Stomach (tissue), 9 donors: ENCODE results near the gene DIPK1B. TPM values are rescaled to one million over a fixed set of nuclear protein-coding genes. Genes with fewer than 3 reads are reported as not detected.

ENCODE experiments used
- DNase-seq, 2 donors: peaks; one replicate each; pipeline versions ENCODE4 v3.0.0 to v3.0.0-alpha.2; 2013 to 2019
- H3K27ac ChIP-seq, 5 donors: fragments of 200-600 bp in 4 of 5; sonication (generic) in 4 of 5; one replicate each; pipeline ENCODE4 v1.5.1; 2013 to 2019; ENCODE audit warnings: mild to moderate bottlenecking in 1 of 5, moderate library complexity in 1 of 5
- H3K27me3 ChIP-seq, 3 donors: fragments of 200-600 bp; sonication (generic); one replicate each; pipeline ENCODE4 v1.5.1; 2017 to 2019; ENCODE audit warnings: mixed run types in 1 of 3
- H3K36me3 ChIP-seq, 4 donors: fragments of 200-600 bp; sonication (generic); 1 replicate in 3 of 4; 2 replicates in 1 of 4; pipeline ENCODE4 v1.5.1; 2016 to 2019
- H3K4me1 ChIP-seq, 4 donors: fragments of 200-600 bp; sonication (generic); one replicate each; pipeline ENCODE4 v1.5.1; 2016 to 2019
- H3K4me3 ChIP-seq, 4 donors: fragments of 200-600 bp; sonication (generic) in 3 of 4; one replicate each; pipeline ENCODE4 v1.5.1; 2016 to 2019; ENCODE audit warnings: mild to moderate bottlenecking in 1 of 4
- H3K9me3 ChIP-seq, 4 donors: fragments of 200-600 bp; sonication (generic); one replicate each; pipeline ENCODE4 v1.5.1; 2016 to 2019
- CTCF ChIP-seq, 7 experiments: fragments of 450-650 bp in 4 of 7; fragments of 200-600 bp in 3 of 7; sonication (generic) in 3 of 7; IDR thresholded peaks; one replicate each; pipeline ENCODE4 v1.5.1; 2016 to 2019; ENCODE audit warnings: antibody characterized with exemption in 7 of 7, control low read depth in 2 of 7, mild to moderate bottlenecking in 1 of 7
- EP300 ChIP-seq: sonication (generic); formaldehyde crosslinking; IDR thresholded peaks from one replicate; pipeline ENCODE4 v1.6.1; 2017; ENCODE audit warnings: antibody characterized with exemption
- POLR2A ChIP-seq, 4 donors: fragments of 450-650 bp; IDR thresholded peaks; one replicate each; pipeline ENCODE4 v1.6.1; 2016; ENCODE audit warnings: antibody characterized with exemption in 4 of 4, control low read depth in 2 of 4, mild to moderate bottlenecking in 1 of 4, moderate library complexity in 1 of 4
- POLR2AphosphoS5 ChIP-seq, 3 donors: sonication (generic); formaldehyde crosslinking; IDR thresholded peaks; one replicate each; pipeline ENCODE4 v1.6.1; 2016; ENCODE audit warnings: antibody characterized with exemption in 3 of 3
- WGBS, 5 donors: extraction: QIAGEN DNeasy Blood & Tissue Kit in 3 of 5; methylation state at CpG; one replicate each; pipeline versions ENCODE4 v1.1.5 to v1.1.7; 2013 to 2018; 5-methylcytosine and 5-hydroxymethylcytosine counted together
- intact Hi-C: fragments of 100-400 bp; cut with DNase I; formaldehyde crosslinking; loops from one replicate; pipeline ENCODE4 v1.15.1; 2023; ENCODE audit warnings: low total_unique reads
- polyA plus RNA-seq, 3 donors: library from polyadenylated mRNA; stranded (reverse); fragments of 200-250 nt; gene quantifications; one replicate each; pipeline ENCODE4 v1.2.3, GENCODE V29; 2013
- total RNA-seq, 5 donors: library from RNA; depleted of rRNA; stranded (reverse); fragments of >200 nt; gene quantifications; one replicate each; pipeline versions ENCODE4 v1.1.0 to v1.2.3, GENCODE V29; 2014 to 2016
- donor health status: healthy with polysubstance abuse.
- donor health status: Bipolar disorder and iron deficiency.
- donor health status: healthy.

Gene DIPK1B
- total and polyA plus RNA-seq, 8 donors = 0.45 to 10.4 (median 4.0) TPM; not detected in 1

- intact Hi-C loops = no loop called here
These were observed 23.6 kb downstream of the DIPK1B start for GRCh38 chr9:136735812-136736480.

GRCh38 chr9:136738960-136739359 is 26.6 kb downstream of the DIPK1B start:
- H3K27me3 ChIP-seq = peaks cover 3 to 46% (median 43%) of the 10 kb centered on the region in 3 donors

More at GRCh38 chr9:136735812-136736480, 23.6 kb downstream of the DIPK1B start:
- no peak overlapping the region for H3K27ac ChIP-seq
- DNase-seq = no peak
- H3K27me3 ChIP-seq = peaks cover 0 to 16% (median 13%) of the 10 kb centered on the region in 3 donors
- peaks cover 4 to 5% (median 4%) of the 10 kb centered on the region in 4 donors for H3K4me1 ChIP-seq
- TF ChIP-seq CTCF (IDR thresholded peaks at IDR 0.05) = no peak
- TF ChIP-seq POLR2AphosphoS5 (IDR thresholded peaks at IDR 0.05) = no peak
- TF ChIP-seq POLR2A (IDR thresholded peaks at IDR 0.05) = no peak
- no peak for TF ChIP-seq EP300
- no peak overlapping the region for H3K4me3 ChIP-seq
- H3K9me3 ChIP-seq = no peaks in the 10 kb centered on the region
- 78 to 89% (median 87%) methylated on average over 20 to 21 of the region's 21 CpGs for WGBS, 5 donors
- H3K36me3 ChIP-seq = no peaks in the 10 kb centered on the region

GRCh38 chr9:136739509-136739908 is 27.1 kb downstream of the DIPK1B start:
- Histone ChIP-seq H3K9me3 (no peaks in the 10 kb centered on the region), H3K27me3 (peaks cover 3 to 52% (median 43%) of the 10 kb centered on the region in 3 donors), H3K36me3 (no peaks in the 10 kb centered on the region), H3K4me1 (peaks cover 22 to 30% (median 28%) of the 10 kb centered on the region in 4 donors), H3K4me3 (no peak overlapping the region), H3K27ac (no peak overlapping the region)
- no peak for DNase-seq
- WGBS, 5 donors = 86 to 94% (median 89%) methylated on average over 18 to 23 of the region's 23 CpGs
- no peak for TF ChIP-seq CTCF (IDR thresholded peaks at IDR 0.05)
- TF ChIP-seq POLR2AphosphoS5 (IDR thresholded peaks at IDR 0.05) = no peak
- no peak for TF ChIP-seq POLR2A (IDR thresholded peaks at IDR 0.05)
- TF ChIP-seq EP300 = no peak
- intact Hi-C loops = no loop called here

More at GRCh38 chr9:136738960-136739359, 26.6 kb downstream of the DIPK1B start:
- Histone ChIP-seq H3K4me3 (no peak overlapping the region), H3K4me1 (peaks cover 22 to 30% (median 28%) of the 10 kb centered on the region in 4 donors), H3K36me3 (no peaks in the 10 kb centered on the region), H3K27ac (no peak overlapping the region), H3K9me3 (no peaks in the 10 kb centered on the region)
- no peak for DNase-seq
- TF ChIP-seq POLR2AphosphoS5 (IDR thresholded peaks at IDR 0.05) = no peak
- no peak for TF ChIP-seq EP300
- no peak for TF ChIP-seq CTCF (IDR thresholded peaks at IDR 0.05)
- no peak for TF ChIP-seq POLR2A (IDR thresholded peaks at IDR 0.05)
- intact Hi-C loops = no loop called here
- 90 to 93% (median 91%) methylated on average over 20 of the region's 20 CpGs for WGBS, 5 donors

GRCh38 chr9:136740069-136740468 is 27.7 kb downstream of the DIPK1B start:
- peaks cover 3 to 58% (median 43%) of the 10 kb centered on the region in 3 donors for H3K27me3 ChIP-seq
- no peak for DNase-seq

More at GRCh38 chr9:136740069-136740468, 27.7 kb downstream of the DIPK1B start:
- H3K27ac ChIP-seq = no peak overlapping the region
- H3K36me3 ChIP-seq = no peaks in the 10 kb centered on the region
- peaks cover 22 to 30% (median 28%) of the 10 kb centered on the region in 4 donors for H3K4me1 ChIP-seq
- 84 to 92% (median 88%) methylated on average over 8 to 11 of the region's 11 CpGs for whole genome bisulfite sequencing, 5 donors
- intact Hi-C loops = no loop called here
- H3K9me3 ChIP-seq = no peaks in the 10 kb centered on the region
- TF ChIP-seq POLR2AphosphoS5 (IDR thresholded peaks at IDR 0.05) (no peak), CTCF (IDR thresholded peaks at IDR 0.05) (no peak), POLR2A (IDR thresholded peaks at IDR 0.05) (no peak), EP300 (no peak)
- H3K4me3 ChIP-seq = no peak overlapping the region
